Activated CD4-positive, alpha-beta memory T cell treated with anti-CD3 and anti-CD28 coated beads for 36 hours (primary cell): Measurements from ENCODE around the gene HOXC9. TPM values are rescaled to one million over a fixed set of nuclear protein-coding genes. Genes with fewer than 3 reads are reported as not detected.

ENCODE experiments used
- CTCF ChIA-PET: fragments of 350-600 bp; sonication (Branson Sonifier 250); formaldehyde crosslinking; loops from one replicate; lab custom pipeline; 2021; ENCODE audit warnings: antibody characterized with exemption, inconsistent platforms; lab: Charles Lee
- POLR2A ChIA-PET: fragments of 350-600 bp; sonication (Branson Sonifier 250); formaldehyde crosslinking; loops from one replicate; lab custom pipeline; 2021; ENCODE audit warnings: antibody characterized with exemption; lab: Charles Lee
- DNase-seq: peaks from one replicate; pipeline ENCODE4 v3.0.0-alpha.2; 2020
- H3K27ac Mint-ChIP-seq: one replicate; pipeline ENCODE4 v1.8.0; 2021; ENCODE audit warnings: mixed read lengths
- H3K27me3 Mint-ChIP-seq: one replicate; pipeline ENCODE4 v1.8.0; 2021; ENCODE audit warnings: mixed read lengths
- H3K36me3 Mint-ChIP-seq: one replicate; pipeline ENCODE4 v1.8.0; 2021; ENCODE audit warnings: mixed read lengths
- H3K4me1 Mint-ChIP-seq: one replicate; pipeline ENCODE4 v1.8.0; 2021; ENCODE audit warnings: low read depth, mixed read lengths
- H3K4me3 Mint-ChIP-seq: one replicate; pipeline ENCODE4 v1.8.0; 2021; ENCODE audit warnings: mild to moderate bottlenecking, mixed read lengths
- H3K9me3 Mint-ChIP-seq: one replicate; pipeline ENCODE4 v1.8.0; 2021; ENCODE audit warnings: mixed read lengths
- intact Hi-C: fragments of 100-400 bp; cut with micrococcal nuclease; formaldehyde crosslinking; loops from one replicate; pipeline ENCODE4 v1.15.1; 2023
- total RNA-seq, 2 experiments: library from RNA; stranded (reverse); gene quantifications; one replicate each; pipeline ENCODE4 v1.2.3, GENCODE V29; 2021

The HOXC9 gene
- total RNA-seq, 2 experiments from 2014 or later = not detected

DNA sequence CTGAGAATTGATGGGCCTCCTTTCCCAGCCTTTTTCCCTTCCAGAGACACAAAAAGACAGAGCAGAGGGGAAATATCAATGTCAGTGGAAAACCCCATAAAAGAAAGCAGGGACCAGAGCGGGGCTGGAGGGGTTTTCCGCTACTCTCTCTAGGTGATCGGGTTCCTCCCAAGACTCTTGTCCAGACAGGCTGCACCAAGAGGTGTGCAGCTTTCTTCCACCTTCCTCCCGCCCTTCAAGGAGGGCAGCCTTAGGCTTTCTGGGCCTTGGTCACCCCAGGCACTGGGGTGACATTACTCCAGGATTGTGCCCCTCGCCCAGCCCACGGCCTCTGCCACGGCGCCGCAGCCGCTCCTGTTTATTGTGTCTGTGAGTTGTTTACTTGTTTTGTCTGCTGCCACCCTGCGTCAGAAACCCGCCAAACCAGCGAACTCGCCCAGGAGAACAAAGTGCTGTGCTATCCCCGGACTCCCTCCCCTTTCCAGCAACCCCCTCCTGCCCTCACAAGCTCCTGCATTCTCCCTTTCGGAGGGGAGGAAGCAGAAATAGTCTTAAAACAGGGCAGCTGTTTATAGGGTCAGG, 21.6 kb downstream of the HOXC9 start:
- Mint-ChIP-seq H3K9me3 (no peaks in the 10 kb centered on the region), H3K4me1 (peaks cover 7% of the 10 kb centered on the region), H3K4me3 (no peak overlapping the region), H3K27me3 (peaks cover 67% of the 10 kb centered on the region), H3K27ac (no peak overlapping the region), H3K36me3 (no peaks in the 10 kb centered on the region)
- CTCF ChIA-PET = interaction anchor here (2.7 kb wide), 1 partner anchor 11 kb away, joined by 24 read pairs; the partner anchor contains the start of gene HOXC5
- intact Hi-C loops = no loop called here
- no peak for DNase-seq
- POLR2A ChIA-PET = no interaction called here

DNA sequence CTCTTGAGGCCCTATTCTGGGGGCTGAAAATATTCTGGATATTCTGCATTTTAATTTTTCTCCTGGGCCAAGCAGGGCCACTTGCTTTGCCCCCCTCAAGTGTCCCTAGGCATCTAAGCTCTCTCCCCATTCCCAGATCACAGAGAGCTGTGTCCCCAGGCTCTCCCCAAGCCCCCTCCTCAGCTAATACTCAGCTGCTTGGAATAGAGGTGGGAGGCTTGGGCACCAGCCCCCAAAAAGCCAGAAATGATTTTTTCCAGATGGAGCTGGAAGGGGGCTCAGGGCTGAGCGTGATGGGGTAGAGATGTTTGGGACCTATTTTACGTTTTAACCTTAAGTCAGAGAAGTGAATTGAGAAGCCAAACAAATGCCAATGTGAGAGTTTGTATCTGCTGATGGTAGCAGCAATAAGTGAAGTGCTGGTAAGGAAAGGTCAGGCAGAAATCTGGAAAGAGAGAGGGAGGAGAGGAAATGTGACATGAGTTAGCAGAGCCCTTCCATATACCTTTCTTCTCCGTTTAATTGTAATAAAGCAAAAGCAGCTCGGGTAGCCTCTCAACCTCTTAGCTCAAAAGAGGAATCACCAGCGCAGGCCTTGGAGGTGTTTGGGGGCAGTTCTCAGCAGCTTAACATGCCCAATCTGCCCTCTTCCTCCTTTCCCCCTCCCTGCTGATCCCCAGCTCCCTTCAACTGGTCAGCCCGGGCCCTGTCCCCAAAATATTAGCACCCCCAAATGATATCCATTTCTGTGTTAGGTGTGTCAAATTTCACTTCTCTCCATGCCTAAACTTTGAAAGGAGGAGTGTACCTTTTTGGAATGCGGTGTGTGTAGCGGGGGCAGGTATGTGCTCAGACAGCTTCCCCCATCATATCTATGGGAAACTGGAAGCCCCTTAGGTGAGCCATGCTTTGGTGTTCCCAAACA, 23.3 kb downstream of the HOXC9 start:
- Mint-ChIP-seq H3K27me3 (peaks cover 69% of the 10 kb centered on the region), H3K27ac (no peak overlapping the region), H3K36me3 (no peaks in the 10 kb centered on the region), H3K4me3 (no peak overlapping the region), H3K4me1 (peaks cover 5% of the 10 kb centered on the region), H3K9me3 (no peaks in the 10 kb centered on the region)
- DNase-seq = no peak
- intact Hi-C loops = no loop called here
- ChIA-PET CTCF (interaction anchor here (0.6 to 2.7 kb wide), 8 partner anchors 9 to 191 kb away, joined by 3 to 24 read pairs (median 6); partner anchors contain the start of genes HOXC5 and HOXC8), POLR2A (no interaction called here)

DNA sequence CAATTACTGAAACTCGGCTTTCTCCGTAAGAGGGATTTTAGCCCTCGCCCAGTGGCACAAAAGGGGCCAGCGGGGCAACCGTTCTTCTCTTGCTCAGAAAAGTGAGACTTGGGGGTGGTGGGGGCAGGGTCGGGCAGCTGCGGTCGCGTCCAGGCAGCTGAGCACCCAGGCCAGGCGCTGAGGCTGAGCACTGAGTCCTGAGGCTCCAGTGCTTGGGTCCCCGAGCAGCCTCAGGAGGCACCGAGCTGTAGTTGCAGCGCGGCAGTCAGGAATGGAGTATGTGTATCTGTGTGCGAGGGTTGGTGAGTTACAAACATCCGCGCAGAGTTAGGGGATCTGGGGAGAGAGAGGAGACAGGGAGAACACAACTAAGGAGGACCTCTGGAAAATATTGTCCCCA, 24.2 kb downstream of the HOXC9 start:
- Mint-ChIP-seq H3K4me3 (no peak overlapping the region), H3K27me3 (peaks cover 71% of the 10 kb centered on the region), H3K27ac (no peak overlapping the region), H3K9me3 (no peaks in the 10 kb centered on the region), H3K4me1 (peaks cover 7% of the 10 kb centered on the region), H3K36me3 (no peaks in the 10 kb centered on the region)
- intact Hi-C loops = no loop called here
- ChIA-PET POLR2A (no interaction called here), CTCF (interaction anchor here (1.0 to 2.7 kb wide), 6 partner anchors 8 to 190 kb away, joined by 3 to 24 read pairs (median 6); partner anchors contain the start of genes HOXC5 and HOXC8)
- no peak for DNase-seq

DNA sequence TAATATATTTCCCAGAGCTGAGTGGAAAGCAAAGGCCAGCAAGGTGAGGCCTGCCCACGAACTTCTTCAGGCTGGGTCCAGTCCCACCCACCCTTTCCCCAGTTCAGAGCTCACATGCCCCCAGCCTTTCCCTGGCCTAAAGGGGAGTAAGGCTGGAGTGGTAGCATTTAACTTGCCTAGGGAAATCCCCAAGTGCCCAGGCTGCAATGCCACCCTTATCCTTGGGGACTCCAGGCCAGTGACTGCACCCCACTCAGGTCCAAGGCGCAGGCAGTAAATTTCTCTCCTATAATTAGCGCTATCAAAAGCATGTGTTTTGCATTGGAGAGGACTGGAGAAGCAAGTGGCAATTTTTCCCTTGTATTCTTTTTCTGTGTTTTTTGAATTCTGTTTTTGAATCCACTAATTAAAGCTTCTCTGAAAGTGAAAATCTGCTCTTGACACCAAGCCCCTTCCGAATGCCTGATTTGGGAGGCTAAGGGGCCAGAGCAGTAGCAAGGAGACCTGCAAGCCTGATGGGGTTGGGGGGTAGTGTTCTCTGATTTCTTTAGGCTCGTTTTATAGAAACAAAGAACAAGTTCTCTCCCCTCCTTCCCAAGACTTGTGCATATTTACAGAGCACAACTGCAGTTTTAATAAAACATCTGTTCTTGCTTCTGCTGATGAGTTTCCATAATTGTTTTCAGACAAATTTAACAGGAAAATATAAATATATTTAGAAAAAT, 24.8 kb downstream of the HOXC9 start:
- Mint-ChIP-seq H3K27me3 (peaks cover 72% of the 10 kb centered on the region), H3K27ac (no peak overlapping the region), H3K4me1 (peaks cover 11% of the 10 kb centered on the region), H3K4me3 (no peak overlapping the region), H3K9me3 (no peaks in the 10 kb centered on the region), H3K36me3 (no peaks in the 10 kb centered on the region)
- ChIA-PET CTCF (interaction anchor here (1.3 to 1.6 kb wide), 4 partner anchors 40 to 181 kb away, joined by 3 to 6 read pairs (median 4); partner anchors contain the start of gene HOXC10), POLR2A (no interaction called here)
- DNase-seq = no peak
- intact Hi-C loops = no loop called here

DNA sequence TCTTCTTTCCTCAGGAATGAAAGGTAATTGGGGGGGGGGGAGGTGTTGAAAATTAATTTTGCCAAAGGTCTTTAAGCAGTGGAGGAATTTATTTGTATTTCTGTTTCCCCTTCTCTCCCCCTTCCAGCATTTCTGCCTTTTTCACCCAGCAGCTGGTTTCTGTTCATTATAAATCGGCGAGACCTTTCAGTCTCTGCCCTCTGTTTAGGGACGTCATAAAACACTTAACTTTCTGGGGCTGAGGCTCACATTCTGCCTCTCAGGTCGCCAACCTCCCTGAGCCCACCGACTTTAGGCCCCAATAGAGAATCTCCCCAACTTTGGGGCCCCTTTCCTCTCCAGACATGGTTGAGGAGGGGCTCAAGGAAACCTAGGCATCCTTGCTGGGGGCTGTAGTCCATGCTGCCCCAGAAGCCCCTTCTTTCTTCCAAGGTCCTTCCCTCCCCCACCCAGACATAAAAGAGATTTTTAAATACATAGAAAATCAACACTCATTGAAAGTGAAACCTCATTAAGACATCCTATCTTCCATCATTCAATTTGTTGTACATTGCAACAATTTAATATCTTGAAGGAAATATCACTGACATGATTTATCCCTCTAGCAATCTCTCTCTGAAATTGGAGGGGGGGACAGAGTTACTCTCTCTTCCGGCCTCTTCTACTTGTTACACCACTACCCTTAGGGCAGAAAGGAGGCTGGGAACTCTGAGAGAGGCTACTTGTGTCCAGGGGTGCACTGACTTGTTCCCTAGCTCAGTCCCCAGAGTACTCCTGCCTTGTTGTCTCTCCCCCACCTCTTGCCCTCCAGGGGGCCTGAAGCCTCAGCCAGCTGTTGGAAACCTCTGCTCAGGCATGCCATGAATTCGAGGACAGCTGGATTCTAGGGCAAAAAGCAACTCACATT, 25.8 kb downstream of the HOXC9 start:
- intact Hi-C loops = no loop called here
- ChIA-PET CTCF (interaction anchor here (1.3 to 2.0 kb wide), 2 partner anchors 41 to 176 kb away, joined by 3 to 6 read pairs; partner anchors contain the start of gene HOXC10), POLR2A (no interaction called here)
- Mint-ChIP-seq H3K4me1 (peaks cover 12% of the 10 kb centered on the region), H3K36me3 (no peaks in the 10 kb centered on the region), H3K9me3 (no peaks in the 10 kb centered on the region), H3K27me3 (peaks cover 73% of the 10 kb centered on the region), H3K4me3 (no peak overlapping the region), H3K27ac (no peak overlapping the region)
- DNase-seq = no peak

DNA sequence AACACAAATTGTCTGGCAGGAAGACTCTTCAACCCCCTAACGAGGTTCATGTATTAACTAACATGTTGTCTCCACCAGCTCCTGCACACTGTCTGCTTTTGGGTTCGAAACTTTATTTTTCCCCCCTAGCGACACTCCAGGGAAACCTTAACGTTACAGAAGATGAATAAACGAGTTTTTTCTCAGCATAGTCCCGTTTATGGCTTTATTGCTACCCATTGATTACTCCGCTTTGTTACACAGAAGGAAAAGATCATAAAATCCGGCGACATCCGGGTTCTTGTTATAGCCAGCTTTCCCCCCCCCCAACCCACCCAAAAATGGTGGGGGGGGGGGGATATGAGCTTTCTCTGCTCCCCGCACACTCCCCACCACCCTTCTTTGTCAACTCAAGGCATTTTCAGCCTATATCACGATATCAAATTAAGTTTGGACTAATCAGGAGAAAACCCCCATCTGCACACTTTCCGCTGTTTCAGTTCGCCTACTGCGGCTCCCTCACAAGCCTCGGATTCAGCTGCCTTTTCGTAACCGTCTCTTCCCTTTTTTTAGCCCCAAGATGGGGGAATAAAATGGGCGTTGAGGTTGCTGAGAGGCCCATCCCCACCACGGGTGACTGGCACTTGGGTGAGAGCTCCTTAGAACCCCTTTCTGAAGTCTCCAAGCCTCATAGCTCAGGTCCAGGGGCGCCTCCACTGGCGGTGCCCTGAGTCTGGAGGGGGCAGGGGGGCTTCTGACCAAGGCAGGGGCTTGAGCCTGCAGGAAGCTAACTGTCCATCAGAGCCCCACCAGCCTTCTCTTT, 26.9 kb downstream of the HOXC9 start:
- peaks cover 73% of the 10 kb centered on the region for H3K27me3 Mint-ChIP-seq
- no peak for DNase-seq
- no peak overlapping the region for H3K27ac Mint-ChIP-seq
- no peaks in the 10 kb centered on the region for H3K36me3 Mint-ChIP-seq
- peaks cover 12% of the 10 kb centered on the region for H3K4me1 Mint-ChIP-seq
- intact Hi-C loops = no loop called here
- ChIA-PET POLR2A (no interaction called here), CTCF (interaction anchor here (0.7 to 2.0 kb wide), 4 partner anchors 18 to 187 kb away, joined by 3 to 7 read pairs (median 6); partner anchors contain the start of gene HOXC8)
- no peak overlapping the region for H3K4me3 Mint-ChIP-seq
- no peaks in the 10 kb centered on the region for H3K9me3 Mint-ChIP-seq

DNA sequence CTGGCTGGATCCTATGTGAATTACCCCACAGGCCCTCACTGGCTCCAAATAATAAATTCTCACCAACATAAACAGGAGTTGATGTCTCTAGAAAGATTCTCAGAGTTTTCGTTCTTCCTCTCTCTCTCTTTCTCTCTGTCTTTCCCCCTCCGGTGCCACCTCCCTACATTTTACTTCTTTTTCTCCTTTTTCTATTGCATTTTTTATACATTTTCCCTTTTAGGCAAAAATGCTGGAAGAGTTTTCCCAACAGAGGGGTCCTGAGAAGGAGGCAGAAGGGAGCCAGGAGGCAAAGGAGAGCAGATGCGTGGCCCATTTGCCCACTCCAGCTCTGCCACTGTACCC, 27.5 kb downstream of the HOXC9 start:
- Mint-ChIP-seq H3K4me1 (peaks cover 12% of the 10 kb centered on the region), H3K4me3 (no peak overlapping the region), H3K36me3 (no peaks in the 10 kb centered on the region), H3K27me3 (peaks cover 73% of the 10 kb centered on the region), H3K27ac (no peak overlapping the region), H3K9me3 (no peaks in the 10 kb centered on the region)
- intact Hi-C loops = no loop called here
- no peak for DNase-seq
- CTCF ChIA-PET = interaction anchor here (0.7 to 2.0 kb wide), 5 partner anchors 18 to 187 kb away, joined by 3 to 7 read pairs (median 6); partner anchors contain the start of gene HOXC8
- POLR2A ChIA-PET = no interaction called here

DNA sequence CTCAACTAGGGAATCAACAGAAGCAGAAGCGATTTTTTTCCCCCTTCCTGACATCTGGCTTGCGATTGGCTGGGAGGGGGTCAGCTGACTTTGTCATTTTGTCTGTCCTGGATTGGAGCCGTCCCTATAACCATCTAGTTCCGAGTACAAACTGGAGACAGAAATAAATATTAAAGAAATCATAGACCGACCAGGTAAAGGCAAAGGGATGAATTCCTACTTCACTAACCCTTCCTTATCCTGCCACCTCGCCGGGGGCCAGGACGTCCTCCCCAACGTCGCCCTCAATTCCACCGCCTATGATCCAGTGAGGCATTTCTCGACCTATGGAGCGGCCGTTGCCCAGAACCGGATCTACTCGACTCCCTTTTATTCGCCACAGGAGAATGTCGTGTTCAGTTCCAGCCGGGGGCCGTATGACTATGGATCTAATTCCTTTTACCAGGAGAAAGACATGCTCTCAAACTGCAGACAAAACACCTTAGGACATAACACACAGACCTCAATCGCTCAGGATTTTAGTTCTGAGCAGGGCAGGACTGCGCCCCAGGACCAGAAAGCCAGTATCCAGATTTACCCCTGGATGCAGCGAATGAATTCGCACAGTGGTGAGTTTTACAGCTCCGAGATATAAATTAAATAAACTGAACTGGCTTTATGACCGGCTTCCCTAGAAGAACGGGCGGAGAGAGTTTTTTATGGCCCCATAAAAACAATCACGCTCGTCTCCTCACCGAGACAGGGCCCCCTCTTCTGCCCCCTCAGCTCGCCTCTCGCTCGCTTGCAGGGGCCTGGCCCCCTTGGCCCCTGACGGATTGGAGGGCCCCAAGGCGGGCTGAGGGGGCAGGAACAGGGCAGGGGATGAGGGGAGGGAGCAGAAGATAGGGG, 28.6 kb downstream of the HOXC9 start, which contains the start of gene HOXC6:
Gene HOXC6, plus strand, starts transcription at position 127 of the 888 bp plus-strand sequence. Its CDS starts 82 bp downstream, at position 209.
- no peak within 1 kb of the TSS for H3K27ac Mint-ChIP-seq
- CTCF ChIA-PET = interaction anchor here (0.9 to 2.1 kb wide), 3 partner anchors 13 to 179 kb away, joined by 3 to 7 read pairs (median 3); no protein-coding TSS in a partner anchor
- peaks cover 20% of the 10 kb centered on the region for H3K4me1 Mint-ChIP-seq
- POLR2A ChIA-PET = no interaction called here
- H3K27me3 Mint-ChIP-seq = peaks cover 74% of the 10 kb centered on the region
- H3K4me3 Mint-ChIP-seq = peak within 1 kb of the TSS; percentile 1
- DNase-seq = no peak
- peaks cover 3% of the 10 kb centered on the region for H3K36me3 Mint-ChIP-seq
- intact Hi-C loops = no loop called here
- peaks cover 5% of the 10 kb centered on the region for H3K9me3 Mint-ChIP-seq

DNA sequence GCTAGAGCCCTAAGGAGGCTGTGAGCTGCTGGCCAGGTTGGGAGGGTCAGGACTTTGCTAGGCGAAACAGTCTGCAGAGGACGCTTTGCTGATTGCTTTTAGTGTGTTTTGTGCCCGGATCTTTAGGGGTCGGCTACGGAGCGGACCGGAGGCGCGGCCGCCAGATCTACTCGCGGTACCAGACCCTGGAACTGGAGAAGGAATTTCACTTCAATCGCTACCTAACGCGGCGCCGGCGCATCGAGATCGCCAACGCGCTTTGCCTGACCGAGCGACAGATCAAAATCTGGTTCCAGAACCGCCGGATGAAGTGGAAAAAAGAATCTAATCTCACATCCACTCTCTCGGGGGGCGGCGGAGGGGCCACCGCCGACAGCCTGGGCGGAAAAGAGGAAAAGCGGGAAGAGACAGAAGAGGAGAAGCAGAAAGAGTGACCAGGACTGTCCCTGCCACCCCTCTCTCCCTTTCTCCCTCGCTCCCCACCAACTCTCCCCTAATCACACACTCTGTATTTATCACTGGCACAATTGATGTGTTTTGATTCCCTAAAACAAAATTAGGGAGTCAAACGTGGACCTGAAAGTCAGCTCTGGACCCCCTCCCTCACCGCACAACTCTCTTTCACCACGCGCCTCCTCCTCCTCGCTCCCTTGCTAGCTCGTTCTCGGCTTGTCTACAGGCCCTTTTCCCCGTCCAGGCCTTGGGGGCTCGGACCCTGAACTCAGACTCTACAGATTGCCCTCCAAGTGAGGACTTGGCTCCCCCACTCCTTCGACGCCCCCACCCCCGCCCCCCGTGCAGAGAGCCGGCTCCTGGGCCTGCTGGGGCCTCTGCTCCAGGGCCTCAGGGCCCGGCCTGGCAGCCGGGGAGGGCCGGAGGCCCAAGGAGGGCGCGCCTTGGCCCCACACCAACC, 29.8 kb downstream of the HOXC9 start:
- Mint-ChIP-seq H3K4me1 (peaks cover 25% of the 10 kb centered on the region), H3K9me3 (peaks cover 5% of the 10 kb centered on the region), H3K4me3 (no peak overlapping the region), H3K27me3 (peaks cover 73% of the 10 kb centered on the region), H3K36me3 (peaks cover 3% of the 10 kb centered on the region), H3K27ac (no peak overlapping the region)
- POLR2A ChIA-PET = no interaction called here
- DNase-seq = no peak
- intact Hi-C loops = loop anchor here (5.0 kb wide), 1 partner anchor 32 kb away; no protein-coding TSS in a partner anchor
- CTCF ChIA-PET = interaction anchor here (0.8 to 4.6 kb wide), 4 partner anchors 13 to 178 kb away, joined by 3 to 81 read pairs (median 16); no protein-coding TSS in a partner anchor
